Muscle layer of duodenum (tissue), 2 donors: Measurements from ENCODE around the gene IL1RL2.
A peak's percentile ranks its signal among the peaks of the same experiment; 100 is the strongest.

Experiments used
- H3K27ac ChIP-seq: one replicate; pipeline ENCODE4 v1.7.0; 2013; ENCODE audit warnings: mild to moderate bottlenecking, low read length
- H3K27me3 ChIP-seq: one replicate; pipeline ENCODE4 v1.7.0; 2013; ENCODE audit warnings: low read depth, mild to moderate bottlenecking, control low read depth, low read length
- H3K36me3 ChIP-seq, 2 donors: one replicate each; pipeline ENCODE4 v1.7.0; 2013; ENCODE audit warnings: low read length in 2 of 2, control low read depth in 1 of 2, mild to moderate bottlenecking in 1 of 2; ENCODE audit not compliant: insufficient read depth in 2 of 2, control insufficient read depth in 1 of 2
- H3K4me1 ChIP-seq, 2 donors: one replicate each; pipeline ENCODE4 v1.7.0; 2013; ENCODE audit warnings: low read length in 2 of 2, mild to moderate bottlenecking in 2 of 2, control low read depth in 1 of 2, moderate library complexity in 1 of 2; ENCODE audit not compliant: insufficient read depth in 2 of 2, control insufficient read depth in 1 of 2
- H3K4me3 ChIP-seq, 2 donors: one replicate each; pipeline ENCODE4 v1.7.0; 2013; ENCODE audit warnings: low read length in 2 of 2, low read depth in 1 of 2, mild to moderate bottlenecking in 1 of 2
- H3K9me3 ChIP-seq, 2 donors: one replicate each; pipeline ENCODE4 v1.7.0; 2013; ENCODE audit warnings: low read length in 2 of 2, control low read depth in 1 of 2, mild to moderate bottlenecking in 1 of 2; ENCODE audit not compliant: control insufficient read depth in 1 of 2
- donor health status: healthy.

IL1RL2 gene

DNA sequence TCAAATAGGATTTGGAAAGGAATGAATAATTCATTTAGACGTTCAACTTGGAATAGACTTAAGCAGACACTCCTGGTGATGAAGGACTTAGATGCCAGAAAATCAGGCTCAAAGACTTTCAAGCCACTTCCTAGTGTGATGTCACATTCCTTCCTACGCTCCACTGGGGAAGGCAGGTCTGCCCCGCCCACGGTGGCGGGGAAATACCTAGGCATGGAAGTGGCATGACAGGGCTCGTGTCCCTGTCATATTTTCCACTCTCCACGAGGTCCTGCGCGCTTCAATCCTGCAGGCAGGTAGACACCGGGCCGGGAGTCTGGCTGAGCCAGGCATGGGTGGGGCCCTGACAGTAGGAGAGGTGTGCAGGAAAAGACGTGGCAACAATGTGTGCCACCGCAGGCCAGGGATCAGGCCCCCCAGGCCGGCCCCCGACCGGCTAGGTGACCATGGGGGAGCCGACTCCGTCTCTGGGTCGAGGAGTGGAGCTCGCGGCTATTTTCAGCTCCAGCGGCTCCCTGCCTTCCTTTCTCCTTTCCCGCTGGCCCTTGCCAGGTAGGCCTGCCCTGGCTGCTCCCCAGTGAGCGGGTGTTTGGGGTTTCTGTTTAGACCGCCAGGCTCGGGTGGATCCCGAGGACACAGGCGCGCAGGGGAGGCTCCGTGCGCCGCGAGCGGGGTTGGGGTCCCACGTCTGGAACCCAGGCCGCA, at the start of gene IL1RL2:
TSS of gene IL1RL2 (plus strand) at position 233 of the 705 bp plus-strand sequence. CDS start 845 bp downstream, outside the sequence.
- H3K27ac ChIP-seq, result no peak within 1 kb of the TSS
- no peaks in the 10 kb centered on the region for H3K27me3 ChIP-seq
- no peaks in the 10 kb centered on the region for H3K36me3 ChIP-seq
- no peaks in the 10 kb centered on the region for H3K9me3 ChIP-seq
- no peaks in the 10 kb centered on the region for H3K4me1 ChIP-seq
- H3K4me3 ChIP-seq, result peak within 1 kb of the TSS; percentile 63 to 64

DNA sequence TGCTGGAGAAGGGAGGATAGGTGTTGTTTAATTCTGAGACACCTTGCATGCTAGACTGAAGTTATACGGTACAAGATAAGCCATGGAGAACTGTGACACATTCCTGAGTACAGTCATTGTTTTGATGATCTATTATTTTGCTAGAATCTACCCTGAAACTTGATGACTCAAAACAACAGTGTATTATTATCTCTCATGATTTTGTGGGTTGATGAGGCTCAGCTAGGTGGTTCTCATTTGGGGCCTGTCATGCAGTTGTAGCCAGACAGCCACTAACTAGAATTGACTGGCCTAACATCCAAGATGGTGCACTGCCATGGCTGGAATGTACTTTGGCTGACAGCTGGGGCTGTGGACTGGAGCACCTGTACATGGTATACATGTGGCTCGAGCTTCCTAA, 49.7 kb upstream of the IL1RL2 start:
- Histone ChIP-seq H3K4me1 (no peaks in the 10 kb centered on the region), H3K36me3 (no peaks in the 10 kb centered on the region), H3K27ac (no peak overlapping the region), H3K27me3 (no peaks in the 10 kb centered on the region), H3K4me3 (no peak overlapping the region), H3K9me3 (no peaks in the 10 kb centered on the region)

DNA sequence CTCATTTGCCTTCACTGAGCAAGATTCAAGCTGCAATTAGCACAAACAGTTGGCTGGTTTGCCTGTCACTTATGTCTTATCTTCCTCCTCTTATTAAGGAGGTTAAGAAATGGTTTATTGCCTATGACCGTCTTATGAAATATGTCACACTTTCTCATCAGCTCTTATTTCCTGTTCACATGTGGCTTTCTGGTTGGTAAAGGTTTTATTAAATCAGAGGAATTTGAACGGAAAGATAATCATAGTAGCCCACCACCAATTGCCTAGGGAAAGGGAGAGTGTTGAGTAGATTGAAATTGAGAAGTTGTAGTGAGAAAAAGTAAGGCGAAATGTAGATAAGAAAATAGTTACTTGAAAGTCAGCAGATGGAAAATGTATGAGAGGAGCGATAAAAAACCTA, 48.5 kb upstream of the IL1RL2 start:
- peaks cover 0 to 6% of the 10 kb centered on the region in 2 donors for H3K36me3 ChIP-seq
- H3K4me1 ChIP-seq, result no peaks in the 10 kb centered on the region
- no peaks in the 10 kb centered on the region for H3K27me3 ChIP-seq
- H3K4me3 ChIP-seq, result no peak overlapping the region
- no peak overlapping the region for H3K27ac ChIP-seq
- no peaks in the 10 kb centered on the region for H3K9me3 ChIP-seq

DNA sequence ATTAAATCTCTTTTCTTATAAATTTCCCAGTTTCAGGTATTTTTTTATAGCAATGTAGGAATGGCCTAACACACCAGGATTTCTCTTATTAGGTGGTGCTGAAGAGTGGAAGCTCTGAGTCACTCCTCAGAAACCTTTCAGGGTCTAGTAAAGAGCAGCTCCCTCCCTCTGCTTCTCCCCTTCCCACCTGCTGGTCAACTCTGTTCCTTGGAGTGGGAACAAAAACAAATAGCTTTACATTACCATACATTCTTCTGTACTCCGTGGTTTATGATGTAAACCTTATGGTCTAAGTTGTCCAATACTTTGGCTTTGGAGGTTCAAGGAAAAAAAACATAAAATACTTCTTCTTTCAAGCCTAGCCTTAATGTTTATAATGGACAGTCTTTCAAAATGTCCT, 47.0 kb upstream of the IL1RL2 start:
- no peaks in the 10 kb centered on the region for H3K27me3 ChIP-seq
- H3K4me3 ChIP-seq, result no peak overlapping the region
- peaks cover 0 to 9% of the 10 kb centered on the region in 2 donors for H3K36me3 ChIP-seq
- H3K9me3 ChIP-seq, result peaks cover 0 to 1% of the 10 kb centered on the region in 2 donors
- no peak overlapping the region for H3K27ac ChIP-seq
- no peaks in the 10 kb centered on the region for H3K4me1 ChIP-seq

DNA sequence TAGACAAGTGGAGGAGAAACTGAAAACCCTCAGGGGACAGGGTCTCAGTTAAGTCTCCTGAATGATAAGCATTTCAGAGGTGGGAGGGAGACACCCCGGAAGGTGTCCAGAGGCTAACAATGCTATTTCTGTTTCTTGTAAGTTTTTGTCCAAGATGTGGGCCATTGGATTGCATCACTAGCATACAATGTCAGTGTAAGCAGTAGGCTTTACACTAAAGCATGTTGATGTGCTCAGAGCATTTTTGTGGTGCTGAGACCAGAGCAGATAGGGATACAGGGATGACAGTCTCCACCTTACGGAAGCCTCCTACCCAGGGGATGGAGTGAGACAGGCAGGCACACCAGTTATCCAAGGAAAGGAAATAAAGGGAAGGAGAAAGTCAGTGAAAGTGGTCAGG, 46.4 kb upstream of the IL1RL2 start:
- Histone ChIP-seq H3K27ac (peak overlapping the region; percentile 88), H3K27me3 (no peaks in the 10 kb centered on the region)

DNA sequence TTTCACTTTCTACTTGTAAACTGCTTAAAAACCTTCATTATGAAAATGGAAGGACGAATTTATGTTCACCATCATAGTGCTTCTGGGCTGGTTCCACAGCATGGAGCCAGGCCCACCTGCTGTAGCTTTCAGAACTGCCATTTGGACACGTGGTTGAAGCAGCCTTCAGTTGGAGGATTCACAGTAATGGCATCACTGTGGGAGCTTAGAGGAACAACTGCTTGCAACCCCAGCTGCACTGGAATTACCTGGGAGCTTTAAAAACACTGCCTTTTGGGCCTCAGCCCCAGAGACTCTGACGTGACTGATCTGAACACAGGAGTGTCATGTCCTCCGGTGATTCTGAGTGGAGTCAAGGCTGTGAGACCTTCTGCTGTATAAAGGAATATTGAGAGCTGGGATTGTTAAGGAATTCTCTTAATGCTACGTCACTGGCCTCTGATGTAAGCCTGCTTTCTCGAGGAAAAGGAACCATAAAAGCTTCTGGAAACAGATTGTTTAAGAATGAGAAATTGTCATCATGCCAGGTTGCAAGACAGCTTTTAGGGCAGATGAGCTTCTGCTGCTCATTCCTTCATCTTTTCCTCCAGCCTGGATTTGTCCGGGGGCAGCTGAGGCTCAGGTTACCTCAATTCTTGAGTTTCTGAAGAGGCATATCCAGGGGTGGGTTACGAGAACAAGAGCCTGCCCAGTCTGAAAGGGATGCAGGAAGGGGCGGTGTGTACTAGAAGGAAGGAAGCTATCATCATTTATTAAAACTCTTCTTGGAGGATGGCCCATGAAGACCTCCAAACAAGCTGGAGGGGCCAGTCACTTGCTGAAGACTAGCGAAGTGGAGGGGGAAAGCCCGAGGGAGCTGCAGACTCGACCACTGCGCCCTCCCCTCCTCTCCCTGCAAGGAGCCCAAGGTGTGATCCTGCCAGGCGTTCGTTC, 45.5 kb upstream of the IL1RL2 start:
- Histone ChIP-seq H3K36me3 (peaks cover 0 to 9% of the 10 kb centered on the region in 2 donors), H3K27ac (peak overlapping the region; percentile 88), H3K4me3 (peak overlapping the region; percentile 62 to 64)

More for the DNA sequence above, 46.4 kb upstream of the IL1RL2 start:
- Histone ChIP-seq H3K4me1 (no peaks in the 10 kb centered on the region), H3K9me3 (peaks cover 5% of the 10 kb centered on the region in 2 donors), H3K4me3 (no peak overlapping the region), H3K36me3 (peaks cover 0 to 9% of the 10 kb centered on the region in 2 donors)

DNA sequence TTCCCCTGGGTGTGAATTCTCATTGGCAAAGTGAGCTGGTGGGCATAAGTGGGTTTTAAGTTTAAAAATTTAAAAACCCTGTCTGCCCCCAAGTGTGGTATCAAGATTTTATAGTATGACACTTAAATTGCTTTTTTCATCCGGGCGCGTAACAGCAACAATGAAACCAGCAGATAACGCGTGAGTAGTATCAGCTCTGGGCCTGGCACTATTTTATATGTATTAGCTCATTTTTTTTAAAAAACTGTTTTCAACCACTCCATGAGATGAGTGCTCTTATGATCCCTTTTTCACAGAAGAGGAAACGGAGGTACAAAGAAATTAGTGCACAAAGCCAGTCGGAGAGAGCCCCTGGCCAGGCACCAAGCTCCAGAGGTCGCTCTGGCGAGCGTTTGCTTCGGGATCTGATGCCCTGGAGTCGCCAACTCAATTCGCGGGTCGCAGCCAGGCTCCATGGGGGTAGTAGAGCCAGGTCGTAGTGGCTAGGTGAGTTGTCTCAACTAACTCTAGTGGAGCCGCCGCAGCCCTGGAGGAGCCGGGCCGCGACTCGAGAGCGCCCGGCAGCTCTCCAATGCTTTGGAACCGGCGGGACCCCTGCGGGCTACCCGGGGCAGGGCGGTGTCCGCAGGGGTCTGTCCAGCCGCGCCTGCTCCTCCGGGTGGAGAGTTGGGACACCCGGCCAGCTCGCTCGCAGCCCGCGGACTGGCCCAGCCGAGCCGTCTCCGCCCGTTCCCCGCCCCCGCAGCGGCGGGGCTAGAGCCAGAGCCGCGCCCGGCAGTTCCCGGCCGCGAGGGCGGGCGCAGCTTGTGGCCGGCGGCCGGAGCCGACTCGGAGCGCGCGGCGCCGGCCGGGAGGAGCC, 44.6 kb upstream of the IL1RL2 start, which contains the start of gene IL1R1:
TSS of gene IL1R1 (plus strand) at position 777 of the 859 bp plus-strand sequence. CDS start 14,979 bp downstream, outside the sequence.
- Histone ChIP-seq H3K27me3 (no peaks in the 10 kb centered on the region), H3K4me1 (no peaks in the 10 kb centered on the region), H3K27ac (peak within 1 kb of the TSS; percentile 93), H3K9me3 (peaks cover 10 to 20% of the 10 kb centered on the region in 2 donors), H3K4me3 (peak within 1 kb of the TSS; percentile 65 to 86), H3K36me3 (peaks cover 0 to 15% of the 10 kb centered on the region in 2 donors)

More for the DNA sequence above, 45.5 kb upstream of the IL1RL2 start:
- Histone ChIP-seq H3K27me3 (no peaks in the 10 kb centered on the region), H3K9me3 (peaks cover 10 to 13% of the 10 kb centered on the region in 2 donors), H3K4me1 (no peaks in the 10 kb centered on the region)

DNA sequence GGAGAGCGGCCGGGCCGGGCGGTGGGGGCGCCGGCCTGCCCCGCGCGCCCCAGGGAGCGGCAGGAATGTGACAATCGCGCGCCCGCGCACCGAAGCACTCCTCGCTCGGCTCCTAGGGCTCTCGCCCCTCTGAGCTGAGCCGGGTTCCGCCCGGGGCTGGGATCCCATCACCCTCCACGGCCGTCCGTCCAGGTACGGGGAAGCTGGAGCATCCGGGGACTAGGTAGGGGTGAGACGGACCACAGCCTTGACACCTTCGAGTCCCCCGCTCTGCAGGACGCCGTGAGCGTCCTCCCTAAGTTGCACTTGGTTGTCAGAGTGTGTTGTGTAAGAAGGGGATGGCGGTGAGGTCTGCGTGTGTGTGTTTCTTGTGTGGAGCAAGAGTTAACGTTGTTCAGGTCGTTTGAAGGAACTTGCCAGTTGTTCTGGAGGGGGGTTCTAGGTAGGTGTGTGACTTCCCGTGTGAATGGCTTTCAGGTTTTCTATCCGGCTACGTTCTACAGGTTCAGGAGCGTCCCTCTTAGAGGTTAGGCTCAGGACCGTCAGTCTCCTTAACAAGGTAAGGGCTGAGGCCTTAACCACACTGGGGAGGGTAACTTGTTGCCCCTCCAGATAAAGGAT, 43.9 kb upstream of the IL1RL2 start:
- peak overlapping the region; percentile 93 for H3K27ac ChIP-seq
- H3K36me3 ChIP-seq, result peaks cover 0 to 19% of the 10 kb centered on the region in 2 donors
- H3K4me3 ChIP-seq, result peak overlapping the region; percentile 65 to 86
- no peaks in the 10 kb centered on the region for H3K4me1 ChIP-seq
- H3K9me3 ChIP-seq, result peaks cover 10 to 27% of the 10 kb centered on the region in 2 donors
- no peaks in the 10 kb centered on the region for H3K27me3 ChIP-seq

DNA sequence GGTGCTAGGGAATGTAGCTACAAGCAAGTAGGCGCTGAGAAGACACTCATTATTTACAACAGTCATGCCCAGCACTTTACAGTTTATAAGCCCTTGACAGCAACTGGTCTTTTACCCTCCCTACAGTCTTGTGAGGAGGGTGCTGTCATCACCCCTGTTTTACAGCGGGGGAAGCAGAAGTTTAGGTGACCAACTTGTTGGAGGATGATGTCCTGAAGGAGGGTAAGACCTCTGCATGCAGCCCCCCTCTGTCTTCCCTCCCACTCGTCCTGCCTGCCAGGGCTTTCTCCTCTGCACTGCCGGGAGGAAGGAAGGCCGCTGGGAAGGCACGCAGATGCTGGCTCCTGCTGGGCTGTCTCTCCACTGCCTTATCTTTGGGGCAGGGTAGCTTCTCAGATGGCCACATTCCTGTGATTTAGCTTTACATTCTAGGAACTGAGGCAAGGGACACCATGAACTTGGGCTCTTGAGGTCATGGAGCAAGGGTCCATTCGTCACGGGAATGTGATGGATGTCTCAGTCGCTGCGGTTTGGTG, 43.3 kb upstream of the IL1RL2 start:
- Histone ChIP-seq H3K4me3 (peak overlapping the region; percentile 65 to 86), H3K4me1 (no peaks in the 10 kb centered on the region), H3K36me3 (peaks cover 0 to 24% of the 10 kb centered on the region in 2 donors), H3K27me3 (no peaks in the 10 kb centered on the region), H3K27ac (peak overlapping the region; percentile 93), H3K9me3 (peaks cover 10 to 31% of the 10 kb centered on the region in 2 donors)

DNA sequence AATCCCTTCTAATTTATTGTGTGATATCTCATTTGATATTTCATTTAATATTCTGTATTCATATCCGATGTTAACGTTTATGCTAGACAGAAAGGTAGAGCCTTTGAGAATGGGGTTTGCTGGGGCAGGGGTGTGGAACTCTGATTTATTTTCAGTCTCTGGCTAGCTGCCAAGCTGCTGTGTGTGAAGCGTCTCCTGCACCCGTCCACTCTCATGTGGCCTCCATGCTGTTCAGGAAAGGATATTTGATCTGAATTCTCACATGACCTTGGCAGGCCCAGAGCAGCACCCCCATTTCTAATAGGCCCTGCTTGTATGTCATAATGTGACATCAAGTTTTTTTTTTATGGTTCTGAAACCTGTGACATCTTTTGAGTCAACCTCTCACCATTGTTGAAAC, 42.7 kb upstream of the IL1RL2 start:
- peaks cover 0 to 27% of the 10 kb centered on the region in 2 donors for H3K36me3 ChIP-seq
- H3K9me3 ChIP-seq, result peaks cover 10 to 31% of the 10 kb centered on the region in 2 donors
- no peaks in the 10 kb centered on the region for H3K4me1 ChIP-seq
- H3K27me3 ChIP-seq, result no peaks in the 10 kb centered on the region
- H3K27ac ChIP-seq, result peak overlapping the region; percentile 93
- H3K4me3 ChIP-seq, result peak overlapping the region; percentile 65 to 86
